ENCODE data around the gene KCNIP1.

Gene KCNIP1

GRCh38 chr5:170495825-170496661 lies 7.8 kb upstream of the KCNIP1 start:
- Histone ChIP-seq H3K36me3 (ENCODE audit: control insufficient read depth, insufficient read depth, low read length) (no peaks in the 10 kb centered on the region), H3K9me3 (ENCODE audit: control insufficient read depth, low read length) (no peaks in the 10 kb centered on the region), H3K4me3 (ENCODE audit: extremely low read depth, insufficient read depth, low read length, poor library complexity, severe bottlenecking) (no peak overlapping the region), H3K27ac (ENCODE audit: low read depth, low read length, severe bottlenecking) (no peak overlapping the region), H3K4me1 (ENCODE audit: control insufficient read depth, insufficient read depth, low read length, poor library complexity, severe bottlenecking) (peaks cover 17% of the 10 kb centered on the region)
- 86 to 92% methylated on average over 9 to 10 of the region's 10 CpGs for WGBS, 2 experiments (ENCODE audit: insufficient coverage in 2 of 2)

- WGBS, 2 experiments (ENCODE audit: insufficient coverage in 2 of 2), result 88 to 94% methylated on average over 4 to 6 of the region's 6 CpGs
- Histone ChIP-seq H3K4me1 (ENCODE audit: control insufficient read depth, insufficient read depth, low read length, poor library complexity, severe bottlenecking) (peaks cover 13% of the 10 kb centered on the region), H3K4me3 (ENCODE audit: extremely low read depth, insufficient read depth, low read length, poor library complexity, severe bottlenecking) (no peak overlapping the region), H3K9me3 (ENCODE audit: control insufficient read depth, low read length) (no peaks in the 10 kb centered on the region), H3K27ac (ENCODE audit: low read depth, low read length, severe bottlenecking) (no peak overlapping the region), H3K36me3 (ENCODE audit: control insufficient read depth, insufficient read depth, low read length) (no peaks in the 10 kb centered on the region)
These were observed 7.2 kb upstream of the KCNIP1 start for GRCh38 chr5:170496662-170497028.

- Histone ChIP-seq H3K36me3 (ENCODE audit: control insufficient read depth, insufficient read depth, low read length) (no peaks in the 10 kb centered on the region), H3K4me1 (ENCODE audit: control insufficient read depth, insufficient read depth, low read length, poor library complexity, severe bottlenecking) (peaks cover 7% of the 10 kb centered on the region), H3K4me3 (ENCODE audit: extremely low read depth, insufficient read depth, low read length, poor library complexity, severe bottlenecking) (no peak overlapping the region), H3K27ac (ENCODE audit: low read depth, low read length, severe bottlenecking) (no peak overlapping the region), H3K9me3 (ENCODE audit: control insufficient read depth, low read length) (no peaks in the 10 kb centered on the region)
- 84 to 86% methylated on average over 9 to 11 of the region's 13 CpGs for WGBS, 2 experiments (ENCODE audit: insufficient coverage in 2 of 2)
These were observed 6.3 kb upstream of the KCNIP1 start for GRCh38 chr5:170497311-170498038.

- Histone ChIP-seq H3K4me1 (ENCODE audit: control insufficient read depth, insufficient read depth, low read length, poor library complexity, severe bottlenecking) (peaks cover 3% of the 10 kb centered on the region), H3K4me3 (ENCODE audit: extremely low read depth, insufficient read depth, low read length, poor library complexity, severe bottlenecking) (no peak overlapping the region), H3K36me3 (ENCODE audit: control insufficient read depth, insufficient read depth, low read length) (no peaks in the 10 kb centered on the region), H3K27ac (ENCODE audit: low read depth, low read length, severe bottlenecking) (no peak overlapping the region), H3K9me3 (ENCODE audit: control insufficient read depth, low read length) (no peaks in the 10 kb centered on the region)
- 69 to 84% methylated on average over 3 of the region's 5 CpGs for WGBS, 2 experiments (ENCODE audit: insufficient coverage in 2 of 2)
These were observed 4.9 kb upstream of the KCNIP1 start for GRCh38 chr5:170498811-170499351.

- no peaks in the 10 kb centered on the region for H3K36me3 ChIP-seq (ENCODE audit: control insufficient read depth, insufficient read depth, low read length)
- peaks cover 3% of the 10 kb centered on the region for H3K4me1 ChIP-seq (ENCODE audit: control insufficient read depth, insufficient read depth, low read length, poor library complexity, severe bottlenecking)
- H3K27ac ChIP-seq (ENCODE audit: low read depth, low read length, severe bottlenecking), result no peak overlapping the region
- H3K4me3 ChIP-seq (ENCODE audit: extremely low read depth, insufficient read depth, low read length, poor library complexity, severe bottlenecking), result no peak overlapping the region
- H3K9me3 ChIP-seq (ENCODE audit: control insufficient read depth, low read length), result no peaks in the 10 kb centered on the region
- 100% methylated on average over 2 of the region's 2 CpGs; no CpG with 5 or more reads in 1 of the 2 experiments for WGBS, 2 experiments (ENCODE audit: insufficient coverage in 2 of 2)
These were observed 4.2 kb upstream of the KCNIP1 start for GRCh38 chr5:170499621-170500020.

- Histone ChIP-seq H3K9me3 (ENCODE audit: control insufficient read depth, low read length) (no peaks in the 10 kb centered on the region), H3K36me3 (ENCODE audit: control insufficient read depth, insufficient read depth, low read length) (no peaks in the 10 kb centered on the region), H3K4me1 (ENCODE audit: control insufficient read depth, insufficient read depth, low read length, poor library complexity, severe bottlenecking) (no peaks in the 10 kb centered on the region), H3K4me3 (ENCODE audit: extremely low read depth, insufficient read depth, low read length, poor library complexity, severe bottlenecking) (no peak overlapping the region), H3K27ac (ENCODE audit: low read depth, low read length, severe bottlenecking) (no peak overlapping the region)
- WGBS, 2 experiments (ENCODE audit: insufficient coverage in 2 of 2), result 86% methylated on average over 1 of the region's 1 CpG; no CpG with 5 or more reads in 1 of the 2 experiments
These were observed 2.5 kb upstream of the KCNIP1 start for GRCh38 chr5:170501361-170501760.

- WGBS, 2 experiments (ENCODE audit: insufficient coverage in 2 of 2), result 72 to 91% methylated on average over 1 to 2 of the region's 2 CpGs
- Histone ChIP-seq H3K9me3 (ENCODE audit: control insufficient read depth, low read length) (no peaks in the 10 kb centered on the region), H3K4me1 (ENCODE audit: control insufficient read depth, insufficient read depth, low read length, poor library complexity, severe bottlenecking) (no peaks in the 10 kb centered on the region), H3K36me3 (ENCODE audit: control insufficient read depth, insufficient read depth, low read length) (no peaks in the 10 kb centered on the region), H3K4me3 (ENCODE audit: extremely low read depth, insufficient read depth, low read length, poor library complexity, severe bottlenecking) (no peak overlapping the region), H3K27ac (ENCODE audit: low read depth, low read length, severe bottlenecking) (no peak overlapping the region)
These were observed 1.9 kb upstream of the KCNIP1 start for GRCh38 chr5:170501931-170502330.

- peaks cover 16% of the 10 kb centered on the region for H3K4me1 ChIP-seq (ENCODE audit: control insufficient read depth, insufficient read depth, low read length, poor library complexity, severe bottlenecking)
- H3K27ac ChIP-seq (ENCODE audit: low read depth, low read length, severe bottlenecking), result no peak overlapping the region
- H3K36me3 ChIP-seq (ENCODE audit: control insufficient read depth, insufficient read depth, low read length), result no peaks in the 10 kb centered on the region
- 85 to 92% methylated on average over 16 to 23 of the region's 23 CpGs for WGBS, 2 experiments (ENCODE audit: insufficient coverage in 2 of 2)
- no peak overlapping the region for H3K4me3 ChIP-seq (ENCODE audit: extremely low read depth, insufficient read depth, low read length, poor library complexity, severe bottlenecking)
- no peaks in the 10 kb centered on the region for H3K9me3 ChIP-seq (ENCODE audit: control insufficient read depth, low read length)
These were observed 921 bp downstream of the KCNIP1 start for GRCh38 chr5:170504616-170505266.

GRCh38 chr5:170508036-170508435 lies 4.2 kb downstream of the KCNIP1 start:
- WGBS, 2 experiments (ENCODE audit: insufficient coverage in 2 of 2), result 93 to 100% methylated on average over 2 to 5 of the region's 5 CpGs
- Histone ChIP-seq H3K27ac (ENCODE audit: low read depth, low read length, severe bottlenecking) (no peak overlapping the region), H3K36me3 (ENCODE audit: control insufficient read depth, insufficient read depth, low read length) (no peaks in the 10 kb centered on the region), H3K4me1 (ENCODE audit: control insufficient read depth, insufficient read depth, low read length, poor library complexity, severe bottlenecking) (peaks cover 16% of the 10 kb centered on the region), H3K9me3 (ENCODE audit: control insufficient read depth, low read length) (no peaks in the 10 kb centered on the region), H3K4me3 (ENCODE audit: extremely low read depth, insufficient read depth, low read length, poor library complexity, severe bottlenecking) (no peak overlapping the region)

GRCh38 chr5:170508660-170509347 lies 5.0 kb downstream of the KCNIP1 start:
- Histone ChIP-seq H3K4me3 (ENCODE audit: extremely low read depth, insufficient read depth, low read length, poor library complexity, severe bottlenecking) (no peak overlapping the region), H3K27ac (ENCODE audit: low read depth, low read length, severe bottlenecking) (no peak overlapping the region), H3K9me3 (ENCODE audit: control insufficient read depth, low read length) (no peaks in the 10 kb centered on the region), H3K4me1 (ENCODE audit: control insufficient read depth, insufficient read depth, low read length, poor library complexity, severe bottlenecking) (peaks cover 16% of the 10 kb centered on the region), H3K36me3 (ENCODE audit: control insufficient read depth, insufficient read depth, low read length) (no peaks in the 10 kb centered on the region)
- 54 to 83% methylated on average over 2 to 3 of the region's 8 CpGs for whole genome bisulfite sequencing, 2 experiments (ENCODE audit: insufficient coverage in 2 of 2)
